ENCODE measurements around the gene ADCY5.

Gene ADCY5

DNA sequence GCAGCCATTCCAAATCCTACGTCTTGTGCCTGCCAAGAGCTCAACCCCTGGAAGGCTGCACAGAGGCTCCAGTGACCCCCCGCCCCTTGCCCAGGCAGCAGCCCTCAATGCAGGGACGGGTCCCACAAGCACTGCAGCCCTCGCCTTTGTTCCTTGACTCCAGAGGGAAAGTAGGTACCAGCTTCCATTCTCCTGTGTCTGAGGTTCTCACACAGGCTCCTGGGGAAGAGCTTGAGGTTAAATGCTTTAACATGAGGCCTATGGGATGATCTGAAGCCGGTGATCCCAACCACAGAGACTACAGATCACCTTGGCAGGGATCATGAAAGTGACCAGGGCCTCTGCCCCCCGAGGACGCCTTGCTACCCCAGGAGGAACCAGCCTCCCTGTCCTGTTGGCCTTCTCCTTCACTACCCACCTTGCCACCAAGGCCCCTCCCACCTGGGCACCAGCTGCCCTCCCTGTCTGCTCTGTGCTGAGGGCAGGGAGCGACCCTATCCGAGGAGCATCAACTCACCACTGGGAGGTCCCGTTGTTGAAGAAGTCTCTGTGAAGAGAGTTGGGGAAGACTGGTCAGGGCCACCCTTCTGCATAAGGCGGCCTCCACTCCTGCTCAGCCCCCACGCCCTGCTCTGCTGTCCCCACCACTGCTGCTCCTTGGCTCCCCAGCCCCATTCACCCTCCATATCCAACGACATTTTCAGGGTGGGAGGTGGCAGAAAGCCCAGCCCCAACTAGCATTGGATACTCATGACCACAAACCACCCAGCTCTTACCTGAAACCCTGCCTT, 151.9 kb downstream of the ADCY5 start:
- no peak for DNase-seq

DNA sequence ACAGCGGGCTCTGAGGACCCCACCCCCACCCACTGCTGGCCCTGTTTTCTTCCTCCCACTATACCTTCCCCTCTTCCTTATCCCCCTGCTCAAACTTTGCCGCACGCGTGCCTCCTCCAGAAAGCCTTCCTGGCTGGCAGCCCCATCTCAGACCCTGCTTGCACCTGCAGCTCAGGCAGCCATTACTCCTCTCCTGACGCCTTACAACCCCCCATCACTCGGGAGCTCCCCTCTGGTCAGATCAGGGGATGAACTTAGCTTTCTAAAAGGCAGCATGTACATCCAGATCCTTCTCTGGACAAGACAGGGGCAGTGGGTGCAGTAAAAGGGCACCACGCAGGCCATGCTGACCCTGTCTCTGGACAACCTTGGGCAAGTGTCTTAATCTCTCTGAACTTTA, 152.6 kb downstream of the ADCY5 start:
- DNase-seq: no peak

DNA sequence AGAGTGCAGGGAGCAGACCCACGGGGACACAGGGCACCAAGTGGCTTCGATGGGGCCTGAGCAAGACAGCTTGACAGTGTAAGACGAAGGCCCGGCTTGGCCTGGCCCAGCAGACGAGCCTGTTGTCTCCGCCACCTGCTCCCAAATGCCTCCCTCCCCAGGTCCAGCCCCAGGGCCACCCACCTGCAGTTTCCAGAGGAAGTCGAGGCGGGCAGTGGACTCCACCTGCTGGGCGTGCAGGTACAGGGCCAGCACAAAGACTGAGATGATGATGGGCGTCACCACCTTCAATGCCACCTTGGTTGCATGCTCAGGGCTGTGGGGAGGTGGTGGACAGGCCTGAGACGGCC, 153.0 kb downstream of the ADCY5 start:
- DNase-seq: no peak

DNA sequence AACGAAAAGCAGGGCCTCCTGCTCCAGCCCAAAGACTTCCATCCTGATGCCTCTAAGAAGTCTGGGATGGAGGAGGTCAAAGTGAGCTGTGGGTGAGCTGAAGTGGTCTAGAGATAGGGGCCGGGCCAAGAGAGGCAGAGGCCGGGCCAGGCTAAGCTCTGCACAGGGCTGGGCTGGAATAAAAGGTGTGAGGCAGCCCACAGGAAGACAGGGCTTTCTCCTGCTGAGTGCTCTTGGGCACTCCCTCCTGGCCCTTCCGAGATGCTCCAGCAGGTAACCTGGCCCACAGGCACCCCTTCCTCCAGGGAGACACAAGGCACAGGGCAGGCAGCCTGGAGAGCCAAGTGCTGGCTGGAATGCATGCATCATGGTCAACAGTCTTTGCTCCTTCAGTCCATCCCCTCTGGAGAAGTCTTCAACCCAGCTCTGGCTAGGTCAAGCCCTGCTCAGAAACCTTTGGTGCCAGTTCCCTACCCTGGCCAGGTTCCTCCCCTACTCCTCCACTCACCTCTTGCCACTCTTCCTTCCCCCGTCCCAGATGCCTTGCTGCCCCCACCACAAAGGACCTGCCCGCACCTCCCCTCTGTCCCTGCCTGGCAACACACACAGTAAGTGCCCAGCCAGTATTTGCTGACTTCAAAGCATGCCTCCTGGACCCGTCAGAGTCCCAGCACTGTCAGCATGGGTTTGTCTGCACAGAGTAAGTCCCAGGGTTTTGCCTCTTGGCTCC, 153.6 kb downstream of the ADCY5 start:
- DNase-seq: no peak

DNA sequence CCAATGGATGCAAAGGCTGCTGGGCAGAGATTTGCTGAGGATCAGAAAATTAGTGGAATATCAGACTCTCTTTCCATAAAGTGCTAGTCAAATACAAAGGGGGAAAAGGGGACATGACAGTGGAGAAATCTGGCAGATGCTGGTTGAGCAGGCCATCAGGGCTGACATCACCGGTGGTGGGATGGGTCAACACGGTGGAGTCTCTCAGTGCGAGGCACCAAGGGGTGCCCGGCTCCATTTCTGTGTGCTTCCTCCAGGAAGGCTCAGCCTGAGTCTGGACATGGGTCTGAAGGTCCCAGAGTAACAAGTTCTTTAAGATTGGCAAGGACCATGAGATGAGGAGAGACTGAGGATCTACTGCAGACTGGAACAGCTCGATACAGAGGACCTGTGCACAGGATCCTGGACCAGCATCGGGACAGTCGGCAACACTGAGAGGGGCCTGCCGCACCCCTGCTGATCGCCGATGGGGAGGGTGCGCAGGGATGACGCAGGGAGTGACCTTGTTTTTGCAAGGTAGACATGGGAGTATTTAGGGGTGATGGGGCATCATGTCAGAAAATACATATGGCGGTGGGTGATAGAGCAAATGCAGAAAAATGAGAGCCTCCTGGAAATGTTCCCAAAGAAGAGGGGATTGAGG, 154.5 kb downstream of the ADCY5 start:
- DNase-seq: no peak

DNA sequence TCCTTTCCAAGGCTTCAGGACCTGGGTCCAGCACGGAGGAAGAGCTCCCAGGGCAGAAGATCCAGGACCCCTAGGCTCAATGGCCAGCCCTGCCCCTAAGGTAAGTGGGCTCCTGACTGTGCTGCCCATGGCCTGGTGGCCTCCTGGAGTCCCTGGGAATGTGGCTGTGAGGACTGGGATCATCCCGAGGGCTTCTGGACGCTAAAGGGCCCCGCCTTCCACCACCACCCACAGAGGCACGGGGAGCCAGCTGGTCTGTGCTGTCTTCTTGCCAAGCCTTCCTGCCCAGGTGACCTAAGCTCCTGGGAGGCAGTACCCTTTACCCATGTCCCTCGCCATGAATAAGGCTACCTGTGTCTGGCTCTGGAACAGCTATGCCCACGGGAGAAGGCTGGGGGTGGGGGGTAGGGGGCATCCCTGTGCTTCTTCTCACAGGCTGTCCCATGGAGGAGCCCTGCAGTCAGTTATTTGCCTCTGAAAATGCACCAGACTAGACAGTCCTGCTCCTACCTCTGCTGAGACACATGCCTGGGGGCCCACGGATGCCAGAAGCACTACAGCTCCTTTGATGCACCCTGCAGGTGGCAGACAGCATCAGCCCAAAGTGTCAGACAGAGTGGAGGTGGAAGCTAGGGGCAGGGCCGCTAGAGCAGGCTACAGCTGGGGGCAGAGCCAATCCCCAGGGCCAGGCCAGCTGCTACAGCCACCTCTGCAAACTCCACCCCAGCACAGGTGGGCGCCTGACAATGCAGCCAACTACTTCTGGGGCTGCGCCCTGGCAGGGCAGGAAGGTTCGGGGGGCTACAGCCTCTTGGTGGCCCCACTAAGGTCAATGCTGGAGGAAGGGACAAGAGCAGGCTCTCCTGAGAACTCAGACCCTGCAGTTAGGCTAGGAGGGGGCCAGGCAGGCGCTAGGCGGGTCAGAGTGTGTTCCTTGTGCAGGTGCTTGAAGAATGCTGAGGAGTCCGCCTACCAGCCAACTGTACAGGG, 156.3 kb downstream of the ADCY5 start:
- no peak for DNase-seq

DNA sequence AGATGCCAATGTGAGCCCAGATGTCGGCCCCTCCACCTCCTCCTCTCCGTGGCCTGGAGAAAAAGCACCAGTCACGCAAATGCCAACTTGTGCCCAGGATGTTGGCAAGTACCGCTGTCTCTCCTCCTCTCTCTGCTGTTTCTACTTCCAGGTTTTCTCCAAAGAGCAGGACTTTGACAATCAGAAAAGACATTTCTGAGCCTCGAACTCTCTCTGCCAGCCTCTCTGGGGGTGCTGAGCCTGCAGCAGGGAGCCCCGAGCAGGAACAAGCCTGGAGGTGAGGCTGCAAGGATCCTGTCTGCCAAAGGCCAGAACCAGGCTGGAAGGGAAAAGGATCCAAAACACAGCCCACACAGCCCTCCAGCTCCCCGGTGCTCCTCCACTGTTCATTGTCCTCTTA, 157.5 kb downstream of the ADCY5 start:
- DNase-seq: no peak

DNA sequence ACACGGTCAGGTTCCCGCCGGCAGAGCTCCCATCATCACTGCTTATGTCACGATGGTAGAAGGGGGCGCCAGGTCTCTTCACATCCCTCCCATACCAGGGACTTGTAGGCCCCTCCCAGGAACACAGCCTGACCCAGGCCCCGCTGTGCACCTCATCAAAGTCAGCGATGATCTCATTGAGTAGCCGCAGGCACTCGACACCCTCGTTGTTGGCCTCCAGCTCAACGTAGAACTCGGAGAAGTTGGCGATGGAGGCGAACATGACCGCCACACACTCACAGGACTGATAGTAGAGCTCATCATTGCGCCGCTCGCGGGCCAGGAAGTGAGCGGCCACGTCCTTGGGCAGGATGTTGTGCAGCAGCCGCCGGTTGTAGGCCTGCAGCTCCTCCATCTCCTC, 157.9 kb downstream of the ADCY5 start:
- DNase-seq: no peak

DNA sequence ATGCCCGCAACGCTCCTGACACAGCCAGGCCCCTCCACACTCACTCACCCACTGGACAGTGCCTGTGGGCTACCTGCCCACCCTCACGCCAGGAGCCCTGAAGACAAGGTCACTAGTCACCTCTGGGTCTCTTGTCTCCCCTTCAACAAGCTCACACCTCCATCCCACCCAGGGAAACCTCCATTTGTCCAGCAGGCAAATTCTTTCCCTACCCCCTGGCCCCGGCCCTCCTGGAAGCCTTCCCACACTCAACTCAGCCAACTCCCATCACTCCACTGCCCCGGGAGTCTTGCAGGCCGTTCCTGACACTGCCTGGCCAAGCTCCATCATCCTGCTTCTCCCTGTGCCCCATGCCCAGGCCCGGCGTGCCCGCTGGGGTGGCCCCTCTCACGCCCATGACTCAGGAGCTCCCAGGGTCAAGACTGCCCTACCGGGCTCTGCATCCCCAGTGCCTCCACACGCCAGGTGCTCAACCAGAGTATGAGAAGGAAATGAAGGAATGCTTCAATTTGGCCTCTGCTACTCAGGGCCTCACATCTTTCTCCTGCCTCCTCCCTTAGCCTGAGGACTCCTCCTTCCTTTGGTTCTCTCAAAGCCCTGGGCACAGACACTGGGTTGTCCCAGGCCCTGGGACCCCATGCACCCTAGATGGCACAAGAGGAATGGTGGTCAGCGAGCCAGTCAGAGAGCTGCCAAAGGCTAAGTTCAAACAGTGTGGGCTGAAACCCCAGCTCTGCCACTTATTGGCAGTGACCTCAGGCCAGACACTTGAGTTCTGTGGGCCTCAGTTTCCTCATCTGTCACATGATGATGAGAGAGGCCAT, 158.6 kb downstream of the ADCY5 start:
- no peak for DNase-seq

DNA sequence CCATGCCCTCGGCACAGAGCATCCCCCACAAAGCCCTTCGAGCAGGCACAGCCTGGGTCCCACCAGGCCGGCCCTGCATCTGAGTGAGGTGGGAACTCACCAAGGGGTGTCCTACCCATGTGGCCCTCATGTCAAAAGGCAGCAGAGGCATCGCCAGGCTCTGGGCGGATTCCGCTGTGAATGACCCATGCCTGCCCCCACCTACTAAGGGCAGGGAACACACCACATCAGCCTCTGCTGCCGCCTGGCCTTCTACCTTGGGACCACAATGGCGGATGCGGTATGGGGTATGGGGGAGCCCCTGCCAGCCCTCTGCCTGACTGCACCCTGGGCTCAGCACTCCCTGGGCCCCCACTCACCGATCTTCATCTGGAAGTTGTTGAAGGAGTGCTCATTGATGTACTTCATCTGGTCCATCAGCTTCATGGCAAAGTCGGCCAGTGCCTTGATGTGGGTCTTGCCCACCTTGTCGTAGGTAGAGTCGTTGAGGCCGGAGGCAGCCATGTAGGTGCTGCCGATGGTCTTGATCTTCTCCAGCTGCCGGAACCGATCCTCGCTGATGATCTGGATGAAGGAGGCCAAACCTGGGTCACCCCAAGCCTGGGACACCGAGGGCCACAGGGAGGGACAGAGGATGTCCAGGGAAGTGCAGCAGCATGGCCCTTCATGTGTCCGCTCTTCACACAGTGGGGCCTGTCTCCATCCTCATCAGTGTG, 159.3 kb downstream of the ADCY5 start:
- DNase-seq: no peak

DNA sequence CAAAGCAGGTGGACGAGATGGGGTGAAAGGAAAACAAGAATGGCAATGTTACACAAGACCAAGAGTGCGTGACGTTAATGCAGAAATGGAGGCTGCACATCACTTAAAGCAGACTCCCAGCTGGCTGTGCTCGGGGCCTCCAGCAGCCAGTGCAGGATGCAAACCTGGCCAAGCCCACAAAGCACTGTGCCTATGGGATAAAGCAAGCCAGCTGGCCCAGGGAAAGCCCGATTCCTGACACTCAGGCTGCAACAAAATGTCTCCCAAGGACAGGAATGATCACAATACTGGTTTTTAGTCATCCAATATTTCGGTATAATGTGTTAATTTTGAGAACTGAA, 161.0 kb downstream of the ADCY5 start:
- no peak for DNase-seq

DNA sequence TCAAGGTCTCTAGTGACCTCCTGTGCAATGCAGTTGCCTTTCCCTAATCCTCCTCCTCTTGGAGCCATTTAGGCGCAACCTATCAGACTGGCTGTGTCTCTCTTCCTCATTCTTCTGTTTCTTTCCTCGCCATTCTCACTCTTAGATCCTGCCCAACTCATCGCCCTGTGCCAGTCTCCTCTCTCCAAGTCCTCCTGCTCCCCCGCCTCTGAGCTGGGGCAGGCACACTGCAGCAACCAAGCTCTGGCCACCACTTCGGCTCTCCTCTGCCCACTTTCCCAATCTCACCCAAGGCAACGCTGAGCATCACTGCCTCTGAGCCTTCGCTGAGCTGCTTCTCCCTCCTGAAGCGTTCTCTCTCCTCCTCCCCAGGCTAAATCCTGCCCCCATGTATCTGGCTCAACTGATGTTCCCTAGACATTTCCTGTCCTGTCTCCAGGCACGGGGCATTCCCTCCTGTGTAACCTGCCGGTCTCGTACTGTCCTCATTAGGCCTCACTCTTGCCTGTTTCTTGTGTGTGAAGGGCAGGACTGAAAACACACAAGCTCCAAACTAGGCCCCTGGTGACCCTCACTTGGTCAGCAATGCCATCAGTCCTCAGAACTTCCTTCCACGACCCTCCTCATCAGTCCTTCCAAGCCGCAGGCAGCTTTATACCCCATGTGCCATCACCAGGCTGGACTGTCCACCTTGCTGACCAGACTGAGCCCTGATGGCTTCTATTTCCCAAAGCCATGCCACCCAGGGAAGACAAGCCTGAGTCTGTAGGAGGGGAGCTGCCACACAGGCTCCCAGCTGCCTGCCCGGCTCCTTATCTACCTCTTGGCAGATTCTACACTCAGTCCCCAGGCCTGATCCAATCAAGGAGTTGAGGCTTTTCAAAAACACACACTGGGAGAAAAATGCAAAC, 161.6 kb downstream of the ADCY5 start:
- DNase-seq: no peak

DNA sequence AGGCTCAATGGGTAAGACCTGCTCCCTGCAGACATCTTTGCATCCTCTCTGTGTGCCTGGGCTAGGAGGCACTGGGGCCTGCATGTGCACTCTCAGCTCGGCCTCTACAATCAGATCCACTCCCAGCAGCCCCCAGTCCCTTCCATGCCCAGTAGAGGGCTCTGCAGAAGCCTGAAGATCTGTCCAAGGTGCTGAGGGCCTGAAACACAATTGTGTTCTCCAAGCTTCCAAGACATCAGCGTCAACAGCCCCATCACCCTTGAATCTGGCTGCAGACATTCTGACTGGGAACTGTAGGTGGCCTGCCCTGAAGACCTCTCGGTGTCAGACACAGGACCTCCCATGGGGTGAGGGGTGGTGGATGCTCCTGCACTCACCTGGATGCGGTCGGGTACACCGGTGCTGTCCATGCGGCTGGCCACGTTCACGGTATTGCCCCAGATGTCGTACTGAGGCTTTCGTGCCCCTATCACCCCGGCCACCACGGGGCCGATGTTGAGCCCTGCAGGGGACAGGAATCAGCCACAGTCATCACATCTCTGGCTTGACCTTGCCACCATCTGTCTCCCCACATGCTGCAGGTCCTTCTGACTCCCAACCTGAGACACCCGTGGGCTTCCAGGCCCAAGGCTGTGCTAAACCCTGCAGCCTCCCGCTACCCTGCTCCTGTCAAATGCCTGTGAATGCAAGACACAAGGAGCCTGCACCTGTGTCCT, 162.4 kb downstream of the ADCY5 start:
- DNase-seq: no peak

DNA sequence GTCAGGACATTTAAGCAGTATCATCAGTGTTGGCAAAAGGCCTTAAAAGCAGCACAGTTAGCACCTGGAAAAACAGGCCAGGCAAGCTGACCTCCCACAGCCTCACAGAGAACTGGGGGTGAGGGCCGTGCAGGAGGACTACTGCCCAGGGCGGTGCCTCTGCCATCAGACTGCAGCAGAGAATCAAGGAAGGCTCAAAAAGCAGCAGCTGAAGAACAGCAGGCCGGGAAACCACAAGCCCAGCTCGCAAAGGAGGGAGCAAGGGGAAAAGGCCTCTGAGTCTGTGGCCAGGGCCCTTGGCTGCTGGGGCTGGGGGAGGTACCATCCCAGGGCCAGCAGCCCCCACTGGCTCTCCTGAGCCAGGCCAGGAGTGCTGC, 163.0 kb downstream of the ADCY5 start:
- DNase-seq: no peak

DNA sequence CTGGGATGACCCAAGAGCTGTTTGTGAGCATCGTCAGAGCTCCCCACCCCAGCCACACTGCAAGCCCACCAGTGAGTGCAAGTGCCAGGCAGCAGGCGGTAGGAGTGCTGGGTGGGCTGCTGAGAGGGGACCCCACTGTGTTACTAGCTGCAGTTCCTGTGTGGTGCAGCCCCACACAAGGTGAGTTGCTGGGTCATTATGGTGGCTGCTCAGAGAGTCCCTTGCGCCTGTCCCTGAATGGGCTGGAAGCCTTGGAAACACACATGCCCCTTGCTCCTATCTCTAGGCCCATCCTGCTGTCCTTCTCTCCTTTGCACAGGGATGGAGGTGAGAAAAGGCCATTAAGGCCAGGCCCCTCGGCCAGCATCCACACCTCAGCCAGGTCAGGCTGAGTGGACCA, 163.4 kb downstream of the ADCY5 start:
- no peak for DNase-seq

DNA sequence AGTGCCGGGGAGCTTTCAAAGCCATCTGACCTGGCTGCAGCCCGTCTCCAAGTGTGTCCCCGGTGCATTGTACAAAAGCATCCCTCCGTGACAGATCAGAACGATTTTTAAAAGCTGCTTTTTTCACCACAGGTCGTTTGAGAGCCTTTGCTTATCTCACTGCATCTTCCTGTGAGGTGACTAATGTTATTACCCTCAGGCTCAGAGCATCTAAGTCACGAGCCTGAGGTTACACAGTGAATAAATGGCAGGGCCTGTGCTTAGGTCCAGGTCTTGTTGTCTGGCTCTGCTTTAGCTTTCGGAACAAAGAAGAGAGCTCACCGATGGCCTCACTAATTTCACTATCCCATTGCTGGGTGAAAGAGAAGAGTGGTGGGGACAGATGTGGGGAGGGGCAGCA, 163.8 kb downstream of the ADCY5 start:
- DNase-seq: no peak

DNA sequence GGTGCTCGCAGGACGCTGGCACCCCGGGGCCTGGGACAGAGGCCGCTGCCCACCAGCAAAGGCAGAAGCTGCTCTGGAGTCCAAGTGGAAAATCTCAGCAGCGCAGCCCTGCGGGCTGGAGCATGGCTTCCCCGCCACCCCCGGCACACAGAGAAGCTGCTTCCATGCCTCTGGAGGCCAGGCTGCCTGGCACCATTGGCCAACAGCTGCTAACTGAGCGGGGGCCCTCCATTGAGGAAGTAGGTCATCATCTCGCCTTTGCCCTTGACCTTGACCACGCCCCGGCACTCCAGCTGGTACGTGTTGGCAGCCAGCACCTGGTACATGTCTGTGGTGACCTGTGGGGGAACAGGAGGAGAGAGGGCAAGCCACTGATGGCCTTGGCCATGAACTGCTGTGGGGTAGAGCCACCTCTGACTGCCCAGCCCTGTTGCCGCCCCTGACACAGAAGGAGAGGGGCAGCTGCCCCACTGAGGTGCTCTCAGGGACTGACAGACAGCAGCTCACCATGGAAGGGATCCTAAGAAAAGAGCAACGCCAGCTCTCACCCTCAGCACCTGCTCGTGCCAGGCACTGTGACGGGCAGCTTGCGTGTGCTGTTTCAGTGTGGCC, 164.4 kb downstream of the ADCY5 start:
- no peak for DNase-seq

DNA sequence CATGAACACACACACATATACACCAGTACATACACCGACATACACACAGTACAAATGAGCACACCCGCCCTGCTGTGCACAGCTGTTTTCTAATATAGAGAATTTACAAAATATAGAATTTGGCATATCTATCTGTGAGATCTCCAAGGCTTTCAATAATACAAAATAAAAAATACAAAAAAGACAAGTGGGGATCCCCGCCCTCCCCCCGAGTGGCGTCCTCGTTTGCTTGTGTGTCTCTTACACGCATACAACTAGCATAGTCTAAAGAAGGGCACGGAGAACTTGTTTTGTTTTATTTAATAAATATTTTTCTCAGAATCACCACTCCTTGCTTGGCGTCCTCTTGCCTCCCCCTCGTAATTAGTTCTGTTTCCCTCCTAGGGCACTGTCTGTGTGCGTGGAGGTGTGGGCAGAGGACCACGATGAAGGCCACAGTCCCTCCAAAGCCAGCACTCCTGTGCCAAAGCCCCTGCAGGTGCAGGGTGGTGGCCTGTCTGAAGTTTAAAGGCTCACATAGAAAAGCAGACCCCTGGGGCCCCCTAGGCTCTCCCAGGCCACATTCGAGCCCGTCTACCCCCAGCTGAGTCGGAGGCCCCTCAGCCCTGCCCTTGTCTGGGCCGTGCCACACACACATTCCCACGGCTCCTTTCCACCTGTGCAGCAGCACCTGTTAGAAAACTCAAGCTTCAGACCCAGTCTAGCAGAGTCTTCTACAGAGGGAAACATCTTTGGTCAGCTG, 165.1 kb downstream of the ADCY5 start:
- DNase-seq: no peak

DNA sequence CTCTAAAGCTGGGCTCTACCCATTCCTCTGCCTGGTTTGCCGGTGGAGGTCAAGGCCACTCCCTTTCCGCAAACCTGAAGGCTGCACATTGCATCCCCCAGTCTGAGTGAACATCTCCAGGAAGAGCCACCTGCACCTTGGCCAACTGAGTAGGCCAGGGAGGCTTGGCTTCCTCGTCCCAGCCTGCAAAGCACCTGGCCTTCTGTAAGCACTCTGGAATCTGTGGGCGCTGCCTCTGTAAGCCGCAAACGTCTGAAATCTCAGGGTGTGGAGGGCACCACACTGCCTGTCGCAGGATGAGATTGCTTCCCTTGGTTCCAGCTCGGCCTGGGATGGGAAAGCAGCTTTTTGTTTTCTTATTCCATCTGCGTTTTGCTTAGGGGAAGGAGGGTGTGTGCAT, 165.8 kb downstream of the ADCY5 start:
- no peak for DNase-seq
